Brain microvascular endothelial cell (primary cell): ENCODE data around the gene DDX23.

Experiments
- DNase-seq: peaks from one replicate; pipeline ENCODE4 v3.0.0-alpha.2; 2020
- H3K27ac ChIP-seq: fragments of 250-450 bp; sonication (Bioruptor Pico); 2 replicates; pipeline ENCODE4 v1.5.1; 2020; ENCODE audit warnings: mild to moderate bottlenecking, moderate library complexity
- H3K27me3 ChIP-seq: fragments of 250-450 bp; sonication (Bioruptor Pico); replicated peaks from 2 replicates; pipeline ENCODE4 v1.5.1; 2020; ENCODE audit warnings: mild to moderate bottlenecking
- H3K36me3 ChIP-seq: fragments of 250-450 bp; sonication (Bioruptor Pico); replicated peaks from 2 replicates; pipeline ENCODE4 v1.5.1; 2020; ENCODE audit warnings: mild to moderate bottlenecking
- H3K4me3 ChIP-seq: 2 replicates; pipeline ENCODE4 v1.5.1; 2011; ENCODE audit warnings: low read depth, mild to moderate bottlenecking, control low read depth, low read length, moderate library complexity
- CTCF ChIP-seq: IDR thresholded peaks from 2 replicates; pipeline ENCODE4 v1.5.1; 2011; ENCODE audit warnings: low read depth, mild to moderate bottlenecking, moderate library complexity, low read length, control low read depth, inconsistent platforms; ENCODE audit errors: missing control alignments
- in situ Hi-C: cut with HindIII; loops from 2 replicates; pipeline ENCODE4 v1.10.0; 2017; ENCODE audit warnings: low sequenced_read_pairs, low pct_ligation_motif_present

The DDX23 gene

GRCh38 chr12:48868451-48868850 lies 16.5 kb upstream of the DDX23 start:
- in situ Hi-C loops = no loop called here
- TF ChIP-seq CTCF = no peak
- Histone ChIP-seq H3K4me3 (no peak overlapping the region), H3K27me3 (peaks cover 14% of the 10 kb centered on the region), H3K36me3 (no peaks in the 10 kb centered on the region), H3K27ac (no peak overlapping the region)
- no peak for DNase-seq

GRCh38 chr12:48866052-48866711 lies 14.2 kb upstream of the DDX23 start:
- H3K27me3 ChIP-seq = peaks cover 15% of the 10 kb centered on the region
- in situ Hi-C loops = no loop called here
- H3K27ac ChIP-seq = no peak overlapping the region

GRCh38 chr12:48865281-48866051 lies 13.5 kb upstream of the DDX23 start, which contains the start of gene RND1:
RND1 (minus strand) TSS chr12:48865870; CDS start chr12:48865767, 103 bp downstream.
- in situ Hi-C loops = no loop called here
- H3K36me3 ChIP-seq = no peaks in the 10 kb centered on the region

More at GRCh38 chr12:48866052-48866711, 14.2 kb upstream of the DDX23 start:
- H3K36me3 ChIP-seq = no peaks in the 10 kb centered on the region
- TF ChIP-seq CTCF = no peak
- peak overlapping the region; percentile 68 for H3K4me3 ChIP-seq
- DNase-seq = no peak

GRCh38 chr12:48863291-48863690 lies 11.3 kb upstream of the DDX23 start:
- TF ChIP-seq CTCF = no peak
- DNase-seq = no peak
- H3K27ac ChIP-seq = no peak overlapping the region
- H3K36me3 ChIP-seq = no peaks in the 10 kb centered on the region
- in situ Hi-C loops = no loop called here
- H3K27me3 ChIP-seq = peaks cover 15% of the 10 kb centered on the region
- H3K4me3 ChIP-seq = no peak overlapping the region

More at GRCh38 chr12:48865281-48866051, 13.5 kb upstream of the DDX23 start, which contains the start of gene RND1:
- DNase-seq = peak; percentile 90
- peaks cover 15% of the 10 kb centered on the region for H3K27me3 ChIP-seq
- peak within 1 kb of the TSS; percentile 68 for H3K4me3 ChIP-seq
- no peak for TF ChIP-seq CTCF
- no peak within 1 kb of the TSS for H3K27ac ChIP-seq

GRCh38 chr12:48862760-48863159 lies 10.8 kb upstream of the DDX23 start:
- Histone ChIP-seq H3K4me3 (no peak overlapping the region), H3K27ac (no peak overlapping the region), H3K36me3 (no peaks in the 10 kb centered on the region), H3K27me3 (peaks cover 15% of the 10 kb centered on the region)
- in situ Hi-C loops = no loop called here
- DNase-seq = no peak
- TF ChIP-seq CTCF = no peak
